Measurements from ENCODE around the gene MANSC4. TPM values are rescaled to one million over a fixed set of nuclear protein-coding genes. Genes with fewer than 3 reads are reported as not detected.
"Not testable (repeated sequence)": the region's sequence is repeated elsewhere in the genome, so short reads cannot be mapped to it uniquely, and the experiment has no call there.

The MANSC4 gene
- total RNA-seq, 1 experiment from 2014 or later, result not detected

- no peaks in the 10 kb centered on the region for H3K9me3 ChIP-seq (replicated peaks)
- no peak for DNase-seq
- peaks cover 51% of the 10 kb centered on the region for H3K36me3 ChIP-seq
- H3K27me3 ChIP-seq, result no peaks in the 10 kb centered on the region
- no peak overlapping the region for H3K27ac ChIP-seq
- no peaks in the 10 kb centered on the region for H3K4me1 ChIP-seq
- H3K4me3 ChIP-seq, result no peak overlapping the region
Observed at GRCh38 chr12:27747111-27747820, 32.8 kb downstream of the MANSC4 start.

- not testable (repeated sequence) for H3K27me3 ChIP-seq
- peaks cover 59% of the 10 kb centered on the region for H3K36me3 ChIP-seq
Observed at GRCh38 chr12:27745734-27746133, 34.3 kb downstream of the MANSC4 start.

GRCh38 chr12:27743601-27744000 lies 36.4 kb downstream of the MANSC4 start:
- Histone ChIP-seq H3K9me3 (replicated peaks) (no peaks in the 10 kb centered on the region), H3K4me3 (no peak overlapping the region), H3K27ac (no peak overlapping the region), H3K4me1 (no peaks in the 10 kb centered on the region), H3K36me3 (peaks cover 61% of the 10 kb centered on the region), H3K27me3 (no peaks in the 10 kb centered on the region)
- DNase-seq, result no peak

More at GRCh38 chr12:27745734-27746133, 34.3 kb downstream of the MANSC4 start:
- not testable (repeated sequence) for H3K4me3 ChIP-seq; H3K27ac ChIP-seq; DNase-seq; H3K9me3 ChIP-seq (replicated peaks); H3K4me1 ChIP-seq

GRCh38 chr12:27734321-27734720 lies 45.7 kb downstream of the MANSC4 start:
- not testable (repeated sequence) for H3K27ac ChIP-seq; DNase-seq; H3K4me3 ChIP-seq; H3K27me3 ChIP-seq; H3K4me1 ChIP-seq; H3K9me3 ChIP-seq (replicated peaks)
- peaks cover 60% of the 10 kb centered on the region for H3K36me3 ChIP-seq

- no peaks in the 10 kb centered on the region for H3K27me3 ChIP-seq
- no peak overlapping the region for H3K4me3 ChIP-seq
- H3K27ac ChIP-seq, result no peak overlapping the region
- H3K4me1 ChIP-seq, result no peaks in the 10 kb centered on the region
- peaks cover 58% of the 10 kb centered on the region for H3K36me3 ChIP-seq
- H3K9me3 ChIP-seq (replicated peaks), result no peaks in the 10 kb centered on the region
- no peak for DNase-seq
Observed at GRCh38 chr12:27733791-27734190, 46.2 kb downstream of the MANSC4 start.

DNA sequence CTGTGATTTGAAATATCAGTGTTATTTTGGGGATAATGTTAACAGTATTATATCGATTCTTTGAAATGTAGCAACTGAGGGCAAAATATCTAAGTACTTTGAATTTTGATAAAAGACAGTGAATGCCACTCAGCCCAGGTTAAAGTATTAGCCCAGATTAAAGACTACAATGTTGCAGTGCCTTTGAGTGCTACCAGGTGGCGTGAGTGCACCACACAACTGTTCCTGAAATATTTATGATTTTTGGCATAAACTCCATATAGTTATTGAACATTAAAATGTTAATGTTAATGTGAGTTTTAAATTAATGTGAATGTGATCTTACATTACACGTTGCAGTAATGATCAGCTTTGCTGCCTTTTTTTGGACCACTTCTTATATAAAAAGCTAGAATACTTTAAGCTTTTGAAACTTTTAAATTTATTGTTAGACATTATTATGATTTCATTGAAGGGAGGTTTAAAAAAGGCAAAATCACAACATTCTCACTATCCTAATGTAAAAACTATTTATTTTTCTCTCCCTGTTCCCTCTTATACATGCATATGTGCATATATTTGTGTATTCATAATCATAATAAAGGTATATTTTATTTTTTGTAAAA lies 46.9 kb downstream of the MANSC4 start:
- no peak overlapping the region for H3K27ac ChIP-seq
- no peaks in the 10 kb centered on the region for H3K27me3 ChIP-seq
- peaks cover 58% of the 10 kb centered on the region for H3K36me3 ChIP-seq
- peak in 1 of 2 experiments; percentile 65 for DNase-seq
- H3K4me1 ChIP-seq, result no peaks in the 10 kb centered on the region
- H3K4me3 ChIP-seq, result no peak overlapping the region
- no peaks in the 10 kb centered on the region for H3K9me3 ChIP-seq (replicated peaks)

GRCh38 chr12:27732281-27732680 lies 47.8 kb downstream of the MANSC4 start:
- H3K27ac ChIP-seq, result no peak overlapping the region
- H3K36me3 ChIP-seq, result peaks cover 56% of the 10 kb centered on the region
- peak; percentile 13 to 33 for DNase-seq

GRCh38 chr12:27730097-27730588 lies 49.9 kb downstream of the MANSC4 start:
- no peak for DNase-seq
- Histone ChIP-seq H3K27ac (no peak overlapping the region), H3K36me3 (peaks cover 52% of the 10 kb centered on the region), H3K4me3 (no peak overlapping the region), H3K4me1 (no peaks in the 10 kb centered on the region), H3K9me3 (replicated peaks) (no peaks in the 10 kb centered on the region), H3K27me3 (no peaks in the 10 kb centered on the region)

More at GRCh38 chr12:27732281-27732680, 47.8 kb downstream of the MANSC4 start:
- no peaks in the 10 kb centered on the region for H3K4me1 ChIP-seq
- no peaks in the 10 kb centered on the region for H3K9me3 ChIP-seq (replicated peaks)
- H3K27me3 ChIP-seq, result no peaks in the 10 kb centered on the region
- no peak overlapping the region for H3K4me3 ChIP-seq

- Histone ChIP-seq H3K36me3 (peaks cover 58% of the 10 kb centered on the region), H3K4me3 (no peak overlapping the region), H3K9me3 (replicated peaks) (no peaks in the 10 kb centered on the region), H3K4me1 (no peaks in the 10 kb centered on the region), H3K27ac (no peak overlapping the region), H3K27me3 (no peaks in the 10 kb centered on the region)
- DNase-seq, result no peak
Observed at GRCh38 chr12:27723212-27723611, 56.8 kb downstream of the MANSC4 start.

Other genes with a start within 250 kb of the MANSC4 start
- 1.6 and 2.2 TPM in 2 replicates for gene REP15, start 83.8 kb downstream of the MANSC4 start, total RNA-seq (2014; rRNA removed; shearing (Covaris generic))
- 83.6 and 88.3 TPM in 2 replicates for gene MRPS35, start 69.4 kb downstream of the MANSC4 start, total RNA-seq (2014; rRNA removed; shearing (Covaris generic))
- 24.3 and 25.9 TPM in 2 replicates for gene KLHL42, start within 50 bp of the MANSC4 start, total RNA-seq (2014; rRNA removed; shearing (Covaris generic))
- gene PTHLH, start 192.5 kb upstream of the MANSC4 start, total RNA-seq (2014; rRNA removed; shearing (Covaris generic)), result 3.5 and 3.6 TPM in 2 replicates

Data from SJCRH30 (cell line).